A549 (cell line): Measurements from ENCODE around the gene FGF1.

ENCODE experiments used
- BHLHE40 ChIP-seq: IDR thresholded peaks from 2 replicates; pipeline ENCODE4 v1.6.1; 2012; ENCODE audit warnings: low read depth, low read length, inconsistent platforms
- CHD4 ChIP-seq: fragments of 200-600 bp; sonication (generic); IDR thresholded peaks from 2 replicates; pipeline ENCODE4 v1.6.1; 2016; ENCODE audit warnings: antibody characterized with exemption, mild to moderate bottlenecking, borderline replicate concordance
- CTCF ChIP-seq: fragments of >200 bp; sonication (Bioruptor Twin); formaldehyde crosslinking; IDR thresholded peaks from 3 replicates; pipeline ENCODE4 v1.5.1; 2016
- RAD21 ChIP-seq, 2 experiments: fragments of >200 bp in 1 of 2; sonication (Bioruptor Twin) in 1 of 2; formaldehyde crosslinking in 1 of 2; IDR thresholded peaks in 1 of 2; conservative IDR thresholded peaks in 1 of 2; 2 replicates in 1 of 2; 3 replicates in 1 of 2; pipeline ENCODE4 v1.6.1; 2012 to 2018; ENCODE audit warnings: inconsistent platforms in 1 of 2

GRCh38 chr5:142590451-142591231 is 95.2 kb downstream of the FGF1 start:
- TF ChIP-seq CTCF (no peak), CHD4 (no peak), RAD21 (conservative IDR thresholded peaks at IDR 0.05 in 1 of 2, IDR thresholded peaks at IDR 0.05 in 1 of 2) (no peak), BHLHE40 (no peak)
